HG03095 (cell line): ENCODE data around the gene ROBO1.
"Not testable (repeated sequence)": the region's sequence is repeated elsewhere in the genome, so short reads cannot be mapped to it uniquely, and the experiment has no call there.

Experiments
- ATAC-seq: cut with Tn5 transposase; IDR thresholded peaks from one replicate; pipeline ENCODE4 v1.9.1; 2021; ENCODE audit warnings: moderate library complexity; ENCODE audit not compliant: unreplicated experiment

ROBO1 gene

GRCh38 chr3:78726545-78726944 is 1041.3 kb downstream of the ROBO1 start:
- no peak for ATAC-seq

- no peak for ATAC-seq
These were observed 1042.0 kb downstream of the ROBO1 start for GRCh38 chr3:78725703-78726246.

- ATAC-seq: no peak
These were observed 1042.9 kb downstream of the ROBO1 start for GRCh38 chr3:78724859-78725258.

- not testable (repeated sequence) for ATAC-seq
These were observed 1043.4 kb downstream of the ROBO1 start for GRCh38 chr3:78724364-78724763.

GRCh38 chr3:78721771-78722543 is 1045.8 kb downstream of the ROBO1 start:
- ATAC-seq: no peak

GRCh38 chr3:78718707-78719106 is 1049.1 kb downstream of the ROBO1 start:
- no peak for ATAC-seq

GRCh38 chr3:78717041-78717440 is 1050.8 kb downstream of the ROBO1 start:
- no peak for ATAC-seq

GRCh38 chr3:78712941-78713340 is 1054.9 kb downstream of the ROBO1 start:
- ATAC-seq: no peak

- no peak for ATAC-seq
These were observed 1055.5 kb downstream of the ROBO1 start for GRCh38 chr3:78712270-78712669.

- ATAC-seq: no peak
These were observed 1059.2 kb downstream of the ROBO1 start for GRCh38 chr3:78708565-78709073.

- ATAC-seq: no peak
These were observed 1060.2 kb downstream of the ROBO1 start for GRCh38 chr3:78707609-78708008.

GRCh38 chr3:78706906-78707523 is 1060.8 kb downstream of the ROBO1 start:
- ATAC-seq: no peak

GRCh38 chr3:78703944-78704343 is 1063.9 kb downstream of the ROBO1 start:
- ATAC-seq: no peak

- no peak for ATAC-seq
These were observed 1066.3 kb downstream of the ROBO1 start for GRCh38 chr3:78701537-78701936.

- ATAC-seq: no peak
These were observed 1069.4 kb downstream of the ROBO1 start for GRCh38 chr3:78698431-78698830.

- ATAC-seq: no peak
These were observed 1070.4 kb downstream of the ROBO1 start for GRCh38 chr3:78697426-78697825.

GRCh38 chr3:78690766-78691165 is 1077.0 kb downstream of the ROBO1 start:
- ATAC-seq: no peak

GRCh38 chr3:78689378-78689777 is 1078.4 kb downstream of the ROBO1 start:
- ATAC-seq: no peak

- no peak for ATAC-seq
These were observed 1080.3 kb downstream of the ROBO1 start for GRCh38 chr3:78687520-78687919.

- no peak for ATAC-seq
These were observed 1084.5 kb downstream of the ROBO1 start for GRCh38 chr3:78683284-78683683.

GRCh38 chr3:78675119-78675805 is 1092.5 kb downstream of the ROBO1 start:
- not testable (repeated sequence) for ATAC-seq
